A673 (cell line): Measurements from ENCODE around the gene EGLN2. TPM values are rescaled to one million over a fixed set of nuclear protein-coding genes. Genes with fewer than 3 reads are reported as not detected.

Experiments used
- BruUV-seq: library from RNA; stranded (reverse); fragments of 400-500 nt; replicated peaks from 2 replicates; lab custom pipeline; 2021; lab: Mats Ljungman, UMichigan
- CTCF ChIA-PET: fragments of 300-600 bp; sonication (Branson Sonifier 250); formaldehyde crosslinking; loops from one replicate; lab custom pipeline; 2022; ENCODE audit warnings: antibody characterized with exemption; lab: Charles Lee
- POLR2A ChIA-PET: fragments of 300-600 bp; sonication (Branson Sonifier 250); formaldehyde crosslinking; loops from one replicate; lab custom pipeline; 2022; ENCODE audit warnings: antibody characterized with exemption; ENCODE audit not compliant: low non-redundant PET; lab: Charles Lee
- DNase-seq: peaks from one replicate; pipeline ENCODE4 v3.0.0-alpha.2; 2015; ENCODE audit warnings: low spot score
- H3K27ac ChIP-seq: fragments of 200-600 bp; sonication (generic); 2 replicates; pipeline ENCODE4 v1.5.1; 2016; ENCODE audit warnings: mixed run types, low read depth, mild to moderate bottlenecking, mixed read lengths, antibody characterized with exemption, low read length; ENCODE audit not compliant: poor library complexity, severe bottlenecking
- H3K27me3 ChIP-seq: fragments of 200-600 bp; sonication (generic); replicated peaks from 2 replicates; pipeline ENCODE4 v1.6.1; 2017; ENCODE audit warnings: mixed run types, low read depth, mild to moderate bottlenecking, mixed read lengths, antibody characterized with exemption, low read length; ENCODE audit not compliant: insufficient read depth, poor library complexity
- H3K36me3 ChIP-seq: fragments of 200-600 bp; sonication (generic); 2 replicates; pipeline ENCODE4 v1.6.1; 2016; ENCODE audit warnings: mixed run types, mild to moderate bottlenecking, mixed read lengths, antibody characterized with exemption, low read length; ENCODE audit not compliant: insufficient read depth, poor library complexity, severe bottlenecking
- H3K4me1 ChIP-seq: fragments of 200-600 bp; sonication (generic); 2 replicates; pipeline ENCODE4 v1.6.1; 2017; ENCODE audit warnings: mixed run types, mild to moderate bottlenecking, mixed read lengths, antibody characterized with exemption, low read length; ENCODE audit not compliant: insufficient read depth, poor library complexity, severe bottlenecking
- H3K4me3 ChIP-seq: fragments of 200-600 bp; sonication (generic); 2 replicates; pipeline ENCODE4 v1.5.1; 2016; ENCODE audit warnings: low read depth, mixed run types, mild to moderate bottlenecking, mixed read lengths, low read length; ENCODE audit not compliant: poor library complexity, severe bottlenecking
- H3K9me3 ChIP-seq: fragments of 200-600 bp; sonication (generic); 2 replicates; pipeline ENCODE4 v1.6.1; 2016; ENCODE audit warnings: mixed run types, low read depth, mild to moderate bottlenecking, mixed read lengths, antibody characterized with exemption, low read length; ENCODE audit not compliant: poor library complexity, severe bottlenecking
- EZH2 ChIP-seq: fragments of 200-600 bp; sonication (generic); IDR thresholded peaks from 2 replicates; pipeline ENCODE4 v1.6.1; 2017; ENCODE audit warnings: borderline replicate concordance, low read depth, mild to moderate bottlenecking, mixed read lengths, antibody characterized with exemption, low read length; ENCODE audit not compliant: poor library complexity, severe bottlenecking
- intact Hi-C: fragments of 100-400 bp; cut with micrococcal nuclease; formaldehyde crosslinking; loops from one replicate; pipeline ENCODE4 v1.10.0; 2022; ENCODE audit not compliant: unreplicated experiment
- total RNA-seq: library from RNA; stranded (reverse); gene quantifications from 2 replicates; pipeline ENCODE4 v1.2.3, GENCODE V29; 2021
- TF ChIP-seq, protein P1 (sequence below): fragments of 300-800, 200-600 bp; sonication (generic); conservative IDR thresholded peaks from 2 replicates; pipeline ENCODE4 v1.5.1; 2017; ENCODE audit warnings: low read depth, mild to moderate bottlenecking, antibody characterized with exemption, low read length, moderate library complexity, mixed read lengths

Gene EGLN2
- total RNA-seq, 1 experiment from 2014 or later = 113 TPM

DNA sequence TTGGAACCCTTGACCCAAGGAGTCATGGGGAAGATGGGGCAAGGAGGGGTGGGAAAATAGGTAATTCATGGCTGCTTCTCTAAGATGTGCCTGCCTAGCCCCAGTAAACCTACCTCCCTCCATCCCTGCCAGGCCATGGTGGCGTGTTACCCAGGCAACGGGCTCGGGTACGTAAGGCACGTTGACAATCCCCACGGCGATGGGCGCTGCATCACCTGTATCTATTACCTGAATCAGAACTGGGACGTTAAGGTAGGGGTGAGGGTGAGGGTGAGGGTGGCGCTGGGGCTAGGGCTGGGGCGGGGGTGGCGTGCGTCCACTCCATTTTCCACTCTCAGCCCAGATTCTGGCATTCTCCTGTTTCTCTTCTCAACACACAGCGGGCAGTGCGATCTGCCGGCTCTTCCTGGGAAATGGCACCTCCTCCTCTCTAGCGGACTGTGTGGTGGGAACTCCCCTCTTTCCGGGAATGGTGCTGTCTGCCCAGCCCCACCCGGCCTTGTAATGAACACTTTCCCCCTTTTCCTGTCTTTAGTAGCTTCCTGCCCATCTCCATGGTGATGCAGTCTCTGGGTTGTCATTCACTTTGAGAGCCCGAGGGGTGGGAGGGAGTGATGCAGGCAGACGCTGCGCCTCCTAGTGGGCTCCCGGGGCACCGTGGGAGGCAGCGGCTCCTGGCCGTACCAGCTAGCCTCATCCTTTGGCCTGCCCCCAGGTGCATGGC, 7.6 kb downstream of the EGLN2 start:
- intact Hi-C loops = loop anchor here (10.0 kb wide), 1 partner anchor 92 kb away; the partner anchor contains the start of genes COQ8B and ITPKC
- no TSS peak for BruUV-seq
- TF ChIP-seq EZH2 = no peak
- TF ChIP-seq, protein P1, sequence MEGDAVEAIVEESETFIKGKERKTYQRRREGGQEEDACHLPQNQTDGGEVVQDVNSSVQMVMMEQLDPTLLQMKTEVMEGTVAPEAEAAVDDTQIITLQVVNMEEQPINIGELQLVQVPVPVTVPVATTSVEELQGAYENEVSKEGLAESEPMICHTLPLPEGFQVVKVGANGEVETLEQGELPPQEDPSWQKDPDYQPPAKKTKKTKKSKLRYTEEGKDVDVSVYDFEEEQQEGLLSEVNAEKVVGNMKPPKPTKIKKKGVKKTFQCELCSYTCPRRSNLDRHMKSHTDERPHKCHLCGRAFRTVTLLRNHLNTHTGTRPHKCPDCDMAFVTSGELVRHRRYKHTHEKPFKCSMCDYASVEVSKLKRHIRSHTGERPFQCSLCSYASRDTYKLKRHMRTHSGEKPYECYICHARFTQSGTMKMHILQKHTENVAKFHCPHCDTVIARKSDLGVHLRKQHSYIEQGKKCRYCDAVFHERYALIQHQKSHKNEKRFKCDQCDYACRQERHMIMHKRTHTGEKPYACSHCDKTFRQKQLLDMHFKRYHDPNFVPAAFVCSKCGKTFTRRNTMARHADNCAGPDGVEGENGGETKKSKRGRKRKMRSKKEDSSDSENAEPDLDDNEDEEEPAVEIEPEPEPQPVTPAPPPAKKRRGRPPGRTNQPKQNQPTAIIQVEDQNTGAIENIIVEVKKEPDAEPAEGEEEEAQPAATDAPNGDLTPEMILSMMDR = peak; percentile 100
- Histone ChIP-seq H3K36me3 (peaks cover 40% of the 10 kb centered on the region), H3K27me3 (no peaks in the 10 kb centered on the region), H3K4me3 (peak overlapping the region; percentile 20), H3K9me3 (no peaks in the 10 kb centered on the region), H3K4me1 (peaks cover 52% of the 10 kb centered on the region), H3K27ac (peak overlapping the region; percentile 47)
- DNase-seq = peak; percentile 99
- CTCF ChIA-PET = interaction anchor here (0.5 to 1.5 kb wide), 13 partner anchors 8 to 456 kb away, joined by 3 to 18 read pairs (median 4); partner anchors contain the start of genes ACTMAP, EGLN2, RAB4B and SNRPA
- POLR2A ChIA-PET = interaction anchor here (1.0 kb wide), 1 partner anchor 28 kb away, joined by 3 read pairs; no protein-coding TSS in a partner anchor

DNA sequence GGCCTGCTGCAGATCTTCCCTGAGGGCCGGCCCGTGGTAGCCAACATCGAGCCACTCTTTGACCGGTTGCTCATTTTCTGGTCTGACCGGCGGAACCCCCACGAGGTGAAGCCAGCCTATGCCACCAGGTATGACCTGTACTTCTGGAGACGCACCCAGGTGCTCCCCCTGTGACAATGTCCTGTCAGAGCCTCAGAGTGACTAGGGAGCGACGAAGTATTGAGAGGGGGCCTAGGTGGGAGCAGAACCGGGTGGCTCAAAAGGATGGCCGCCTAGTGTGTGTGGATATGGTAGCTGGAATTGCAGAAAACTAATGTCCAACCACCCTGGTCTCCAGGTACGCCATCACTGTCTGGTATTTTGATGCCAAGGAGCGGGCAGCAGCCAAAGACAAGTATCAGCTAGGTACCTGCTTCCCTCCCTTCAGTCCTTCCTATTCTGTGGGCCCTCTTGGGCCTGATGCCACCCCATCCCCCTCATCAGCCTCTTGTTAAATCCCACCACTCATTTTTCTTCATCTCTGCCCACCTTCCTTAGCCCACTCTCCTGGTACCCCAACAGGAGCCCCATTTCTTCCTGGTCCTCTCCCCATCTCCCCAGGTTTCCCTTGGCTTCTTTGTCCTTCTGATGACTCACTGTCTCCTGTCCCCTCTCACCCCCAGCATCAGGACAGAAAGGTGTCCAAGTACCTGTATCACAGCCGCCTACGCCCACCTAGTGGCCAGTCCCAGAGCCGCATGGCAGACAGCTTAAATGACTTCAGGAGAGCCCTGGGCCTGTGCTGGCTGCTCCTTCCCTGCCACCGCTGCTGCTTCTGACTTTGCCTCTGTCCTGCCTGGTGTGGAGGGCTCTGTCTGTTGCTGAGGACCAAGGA, 8.4 kb downstream of the EGLN2 start:
- intact Hi-C loops = loop anchor here (10.0 kb wide), 1 partner anchor 93 kb away; the partner anchor contains the start of genes COQ8B and ITPKC
- H3K4me3 ChIP-seq = no peak overlapping the region
- TF ChIP-seq EZH2 = no peak
- TF ChIP-seq, protein P1 = peak; percentile 44; the same call in 1 of the 2 replicates
- H3K4me1 ChIP-seq = peaks cover 53% of the 10 kb centered on the region
- no peak for DNase-seq
- H3K9me3 ChIP-seq = no peaks in the 10 kb centered on the region
- POLR2A ChIA-PET = interaction anchor here (1.0 kb wide), 1 partner anchor 29 kb away, joined by 3 read pairs; no protein-coding TSS in a partner anchor
- H3K27ac ChIP-seq = peak overlapping the region; percentile 25
- no peaks in the 10 kb centered on the region for H3K27me3 ChIP-seq
- CTCF ChIA-PET = interaction anchor here (0.6 to 1.5 kb wide), 8 partner anchors 9 to 229 kb away, joined by 3 to 18 read pairs (median 6); partner anchors contain the start of genes EGLN2 and RAB4B
- BruUV-seq = no TSS peak
- peaks cover 33% of the 10 kb centered on the region for H3K36me3 ChIP-seq

DNA sequence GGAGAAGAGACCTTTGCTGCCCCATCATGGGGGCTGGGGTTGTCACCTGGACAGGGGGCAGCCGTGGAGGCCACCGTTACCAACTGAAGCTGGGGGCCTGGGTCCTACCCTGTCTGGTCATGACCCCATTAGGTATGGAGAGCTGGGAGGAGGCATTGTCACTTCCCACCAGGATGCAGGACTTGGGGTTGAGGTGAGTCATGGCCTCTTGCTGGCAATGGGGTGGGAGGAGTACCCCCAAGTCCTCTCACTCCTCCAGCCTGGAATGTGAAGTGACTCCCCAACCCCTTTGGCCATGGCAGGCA, 9.0 kb downstream of the EGLN2 start:
- Histone ChIP-seq H3K27me3 (no peaks in the 10 kb centered on the region), H3K36me3 (peaks cover 29% of the 10 kb centered on the region), H3K9me3 (no peaks in the 10 kb centered on the region), H3K27ac (no peak overlapping the region), H3K4me3 (no peak overlapping the region), H3K4me1 (peaks cover 49% of the 10 kb centered on the region)
- DNase-seq = no peak
- TSS peak; percentile 28 for BruUV-seq
- CTCF ChIA-PET = no interaction called here
- TF ChIP-seq EZH2 = no peak
- intact Hi-C loops = loop anchor here (10.0 kb wide), 1 partner anchor 93 kb away; the partner anchor contains the start of genes COQ8B and ITPKC
- POLR2A ChIA-PET = no interaction called here
